NCI-H226 (cell line): Measurements from ENCODE around the gene CD300C.
"Not testable (repeated sequence)": the region's sequence is repeated elsewhere in the genome, so short reads cannot be mapped to it uniquely, and the experiment has no call there.

Experiments used
- DNase-seq: peaks from one replicate; pipeline ENCODE4 v3.0.0-alpha.2; 2015

CD300C gene

DNA sequence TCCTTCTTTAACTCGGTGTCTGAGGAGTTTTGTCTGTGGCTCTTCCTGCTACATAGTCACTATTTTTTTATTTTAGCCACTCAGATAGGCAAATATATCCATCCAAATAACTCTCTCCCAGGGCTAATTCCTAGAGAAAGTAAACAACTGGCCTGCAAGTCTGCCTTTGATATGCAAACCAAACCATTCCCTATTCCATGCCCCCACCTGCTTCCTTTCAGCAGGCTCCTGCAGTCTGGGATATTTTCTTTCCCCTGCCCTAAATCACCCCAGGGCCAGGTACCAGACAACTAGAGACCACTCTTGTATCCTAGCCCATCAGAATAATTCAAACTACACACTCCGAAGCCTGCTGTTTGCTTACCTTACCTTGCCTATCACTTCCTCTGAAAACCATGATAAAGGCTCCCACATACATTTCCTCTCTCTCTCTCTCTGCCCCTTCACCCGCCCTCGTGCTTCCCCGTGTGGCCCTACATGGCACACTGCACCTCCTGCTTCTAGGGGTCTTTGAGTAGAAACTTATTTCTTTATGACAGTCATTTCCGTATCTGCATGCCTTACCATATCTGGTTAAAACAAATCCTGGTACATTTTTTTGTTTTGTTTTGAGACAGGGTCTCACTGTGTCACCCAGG lies 13.1 kb upstream of the CD300C start:
- no peak for DNase-seq

DNA sequence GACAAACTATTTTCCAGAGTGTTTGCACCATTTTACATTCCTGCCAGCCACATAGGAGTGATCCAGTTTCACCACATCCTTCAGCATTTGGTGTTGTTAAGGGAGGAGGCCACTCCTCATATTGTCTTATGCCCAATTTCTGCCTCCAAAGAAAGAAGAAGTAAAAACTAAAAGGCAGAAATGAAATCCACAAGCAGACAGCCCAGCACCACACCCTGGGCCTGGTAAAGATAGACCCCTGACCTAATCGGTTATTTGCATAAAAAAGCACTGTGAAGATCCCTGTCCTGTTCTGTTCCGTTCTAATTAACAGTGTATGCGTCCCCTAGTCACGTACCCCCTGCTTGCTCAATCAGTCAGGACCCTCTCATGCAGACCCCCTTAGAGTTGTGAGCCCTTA lies 12.5 kb upstream of the CD300C start:
- DNase-seq, result not testable (repeated sequence)

DNA sequence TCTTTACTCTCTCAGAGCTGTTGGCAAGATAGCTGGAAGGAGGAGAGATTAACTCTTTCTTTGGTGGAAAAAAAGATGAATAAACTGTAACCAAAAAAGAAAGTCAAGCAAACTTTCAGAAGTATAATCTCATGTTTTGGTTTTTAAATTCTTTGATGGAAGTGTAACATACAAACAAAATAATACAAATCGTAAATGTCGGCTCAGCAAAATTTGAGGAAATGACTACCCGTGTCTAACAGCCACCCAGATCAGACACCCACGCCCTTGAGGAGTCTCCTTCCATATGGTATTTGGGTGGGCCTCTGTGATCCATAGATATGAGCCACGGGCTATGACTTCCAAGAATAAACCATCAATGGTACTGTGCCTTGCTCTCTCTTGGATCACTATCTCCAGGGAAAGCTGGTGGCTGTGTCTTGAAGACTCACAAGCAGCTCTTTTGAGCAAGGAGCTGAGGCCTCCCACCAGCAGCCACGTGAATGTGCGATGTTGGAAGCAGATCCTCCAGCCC lies 9.6 kb upstream of the CD300C start:
- no peak for DNase-seq

DNA sequence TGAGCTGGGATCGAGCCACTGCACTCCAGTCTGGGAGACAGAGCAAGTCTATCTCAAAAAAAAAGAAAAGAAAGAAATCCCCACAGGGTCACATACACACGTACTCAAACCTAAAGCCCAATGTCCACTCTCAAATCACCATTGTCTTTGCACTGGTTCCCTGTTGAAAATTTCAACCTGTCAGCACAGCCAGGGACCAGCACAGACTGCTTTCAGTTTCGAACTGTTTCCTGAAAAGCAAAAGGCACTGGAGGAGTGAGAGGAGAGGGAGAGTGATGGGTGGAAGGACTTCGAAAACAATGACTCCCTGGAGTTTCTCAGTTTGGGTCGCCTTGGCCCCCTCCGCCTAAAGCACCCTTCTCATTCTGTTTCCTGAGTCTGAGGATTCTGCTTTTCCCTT lies 9.0 kb upstream of the CD300C start:
- DNase-seq, result no peak

DNA sequence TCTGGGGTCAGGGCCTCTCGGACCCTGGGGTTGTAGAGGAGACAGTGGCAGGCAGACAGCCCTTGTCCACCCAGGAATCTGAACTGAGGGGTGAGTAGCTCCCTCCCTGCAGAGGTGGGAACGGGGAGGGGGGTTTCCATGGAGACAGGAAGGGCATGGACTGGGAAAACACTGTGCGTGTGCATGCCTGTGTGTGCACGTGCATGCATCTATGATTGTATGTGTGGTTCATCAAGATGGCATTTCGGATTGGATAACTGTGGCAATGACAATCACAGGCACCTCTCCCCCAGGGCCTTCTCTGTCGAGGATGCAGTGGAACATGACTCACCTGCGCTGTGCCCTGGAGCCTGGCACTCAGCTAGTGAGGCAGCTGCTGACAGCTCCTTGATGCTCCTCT lies 6.1 kb upstream of the CD300C start:
- no peak for DNase-seq

DNA sequence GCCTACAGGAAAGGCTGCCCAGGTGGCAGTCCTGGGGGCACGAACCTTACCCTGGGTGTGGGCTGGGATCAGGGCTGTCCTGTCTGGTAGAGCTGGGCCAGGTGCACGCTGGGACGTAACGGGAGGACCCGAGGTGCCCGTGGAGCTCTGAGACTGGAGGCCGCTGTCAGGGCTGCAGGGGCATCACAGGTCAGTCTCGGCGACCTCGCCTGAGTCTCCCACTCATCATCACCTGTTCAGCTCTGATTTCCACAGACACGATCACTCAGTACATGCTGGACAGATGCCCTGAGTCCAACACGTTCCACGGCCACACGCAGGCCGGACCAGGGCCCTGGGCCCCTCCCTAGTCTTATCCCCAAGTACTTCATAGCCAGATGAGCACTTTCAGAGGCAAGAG lies 4.7 kb upstream of the CD300C start:
- DNase-seq, result no peak

DNA sequence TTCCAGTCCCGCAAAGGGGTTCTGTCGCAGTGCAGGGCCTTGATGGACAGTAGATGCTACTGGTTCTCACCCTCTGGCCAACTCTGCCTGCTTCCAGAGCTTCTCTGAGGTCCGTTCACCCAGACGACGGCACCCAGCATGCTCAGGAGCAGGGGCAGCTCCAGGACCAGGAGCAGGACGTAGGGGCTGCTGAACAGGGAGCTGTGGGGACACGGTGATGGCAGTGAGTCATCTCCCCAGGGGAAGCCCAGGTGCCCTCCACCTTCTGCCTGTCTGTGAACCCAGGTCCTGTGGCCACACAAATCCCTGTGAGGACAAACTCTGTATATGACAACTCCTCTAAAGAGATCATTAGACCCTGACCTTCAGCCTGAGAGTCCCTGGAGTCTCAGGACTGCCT lies 3.4 kb upstream of the CD300C start:
- no peak for DNase-seq

DNA sequence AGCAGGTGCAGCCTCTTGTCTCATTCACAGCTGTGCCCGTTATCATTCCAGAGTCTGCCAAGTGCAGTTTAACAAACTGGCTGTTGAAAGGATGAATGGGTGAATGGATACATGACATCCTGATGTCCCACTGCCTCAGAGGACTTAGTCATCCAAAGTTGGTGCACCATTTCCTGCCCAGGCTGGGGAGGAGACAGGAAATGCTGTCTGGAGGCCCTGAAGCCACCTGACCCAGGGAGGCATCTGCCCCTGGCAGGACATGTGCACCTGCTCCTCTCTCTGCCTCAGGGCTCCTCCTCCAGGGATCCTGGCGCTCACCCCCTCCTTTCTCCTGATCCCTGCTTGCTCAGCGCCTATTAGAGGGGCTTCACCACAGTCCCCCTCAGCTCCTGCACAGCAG lies 1.8 kb upstream of the CD300C start:
- no peak for DNase-seq

DNA sequence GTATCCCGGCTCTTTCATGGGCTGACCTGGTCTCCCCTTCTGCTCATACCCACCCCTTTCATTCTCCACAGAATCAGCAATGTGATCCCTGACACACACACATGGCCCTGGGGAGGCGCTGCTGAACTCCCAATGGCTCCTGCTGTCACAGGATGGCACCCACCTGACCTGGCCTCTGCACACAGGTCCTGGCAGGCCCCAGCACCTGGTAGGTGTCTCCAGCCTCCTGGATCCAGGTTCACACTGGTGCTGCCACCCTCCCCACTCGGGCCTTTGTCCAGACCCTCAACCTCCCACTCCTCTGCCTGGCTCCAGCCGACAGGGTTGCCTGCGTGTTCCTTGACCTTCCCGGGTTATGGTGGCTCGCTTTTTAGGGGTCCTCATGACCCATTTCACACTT lies 1.3 kb upstream of the CD300C start:
- DNase-seq, result no peak

DNA sequence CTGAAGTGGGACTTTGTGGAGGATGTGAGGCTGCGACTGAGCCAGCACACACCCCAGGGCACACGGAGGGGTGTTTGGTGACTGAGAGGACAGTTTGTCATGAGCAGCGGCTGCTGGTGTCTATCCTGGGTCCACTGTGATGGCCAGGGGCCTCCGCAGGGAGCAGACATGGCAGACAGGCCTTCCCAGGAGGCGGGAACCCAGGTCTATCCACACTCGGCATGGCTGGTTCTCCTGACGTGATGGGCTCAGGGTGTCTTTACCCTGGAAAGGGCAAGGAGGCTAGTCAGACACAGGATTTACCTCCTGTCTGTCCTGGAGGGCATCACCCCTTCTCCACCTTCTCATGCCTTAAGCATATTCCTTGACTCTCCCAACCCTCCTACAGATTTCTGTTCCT lies 671 bp upstream of the CD300C start:
- DNase-seq, result no peak

DNA sequence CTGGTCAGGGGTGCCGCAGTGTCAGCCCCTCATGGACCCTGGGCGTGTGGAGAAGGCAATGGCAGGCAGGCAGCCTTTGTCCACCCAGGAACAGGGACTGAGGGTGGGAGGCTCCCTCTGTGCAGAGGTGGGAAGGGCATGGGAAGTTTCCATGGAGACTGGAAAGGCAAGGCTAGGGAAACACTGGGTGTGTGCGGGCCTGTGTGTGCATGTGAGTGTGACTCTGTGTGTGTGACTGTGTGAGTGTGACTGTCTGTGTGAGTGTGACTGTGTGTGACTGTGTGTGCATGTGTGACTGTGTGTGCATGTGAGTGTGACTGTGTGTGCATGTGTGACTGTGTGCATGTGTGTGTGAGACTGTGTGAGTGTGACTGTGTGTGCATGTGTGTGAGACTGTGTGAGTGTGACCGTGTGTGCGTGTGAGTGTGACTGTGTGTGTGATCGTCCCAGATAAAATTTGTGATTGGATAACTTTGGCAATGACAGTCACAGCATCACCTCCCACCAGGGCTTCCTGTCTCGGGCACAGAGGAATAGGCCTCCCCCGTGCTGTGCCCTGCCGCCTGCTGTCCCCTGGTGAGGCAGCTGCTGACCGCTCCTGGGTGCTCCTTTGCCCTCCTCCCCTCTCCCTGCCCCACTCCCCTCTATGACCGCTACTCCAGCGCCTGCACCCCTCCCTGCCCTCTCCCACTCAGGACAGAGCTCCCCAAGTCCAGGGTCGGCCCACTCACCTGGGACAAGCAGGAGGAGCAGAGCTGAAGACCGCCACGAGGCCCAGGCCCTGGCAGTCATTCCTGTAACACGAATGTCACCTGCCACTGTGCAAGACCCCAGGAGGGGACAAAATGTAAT lies 698 bp downstream of the CD300C start:
- no peak for DNase-seq

DNA sequence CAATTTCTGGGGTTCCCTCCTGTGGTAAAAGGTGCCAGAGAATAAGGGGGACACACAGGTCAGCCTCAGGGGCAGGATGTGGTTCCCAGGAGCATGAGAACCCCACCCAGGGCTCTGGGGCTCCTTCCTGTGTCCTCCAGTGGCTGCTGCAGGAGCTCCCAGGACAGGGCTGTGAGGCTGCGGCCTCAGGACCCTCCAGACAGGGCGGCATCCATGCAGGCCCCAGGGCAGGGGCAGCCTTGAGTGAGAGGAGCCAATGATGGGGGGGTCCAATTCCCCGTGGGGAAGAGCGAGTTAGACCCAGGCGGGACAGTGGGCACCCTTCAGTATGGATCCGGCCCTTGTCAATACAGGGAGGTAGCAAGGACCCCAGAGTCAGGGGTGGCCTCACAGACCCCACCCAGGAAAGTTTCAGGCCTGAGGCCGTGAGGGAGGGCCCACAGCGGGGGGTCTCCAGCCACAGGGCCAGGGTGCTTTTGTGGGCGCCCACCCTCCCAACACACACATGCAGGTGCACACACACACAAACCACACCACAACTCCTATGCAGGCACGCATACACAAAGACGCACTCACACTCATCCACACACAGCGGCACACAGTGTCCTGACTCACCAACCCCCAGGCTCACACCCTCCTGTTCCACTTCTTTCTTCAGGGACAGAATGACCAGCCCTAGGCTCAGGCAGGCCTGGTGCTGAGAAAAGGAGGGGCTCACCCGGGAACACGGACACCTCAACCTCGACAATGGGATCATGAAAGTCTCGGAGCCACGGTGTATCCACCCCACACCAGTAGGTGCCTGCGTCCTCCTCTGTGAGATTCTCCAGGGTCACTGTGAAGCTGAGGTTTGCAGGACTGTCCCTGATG lies 1.8 kb downstream of the CD300C start:
- DNase-seq, result no peak

DNA sequence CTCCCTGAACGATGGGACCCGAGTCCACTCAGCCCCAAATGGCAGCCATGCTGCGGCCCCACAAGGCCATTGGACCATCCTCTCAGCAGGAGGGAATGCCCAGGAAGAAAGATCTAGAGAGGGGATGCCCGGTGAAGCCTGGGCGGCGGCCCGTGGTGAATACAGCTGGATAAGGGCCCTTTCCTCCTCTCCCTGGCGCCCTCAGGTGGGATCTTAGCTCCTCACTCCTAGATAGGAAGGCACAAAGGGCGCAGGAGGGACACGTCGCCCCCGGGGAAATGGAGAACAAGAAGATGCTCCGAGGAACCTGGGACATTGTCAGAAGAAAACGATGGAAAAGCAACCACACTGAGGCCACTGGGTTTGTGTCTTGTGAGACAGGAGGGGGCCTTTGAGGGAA lies 2.5 kb downstream of the CD300C start:
- DNase-seq, result no peak

DNA sequence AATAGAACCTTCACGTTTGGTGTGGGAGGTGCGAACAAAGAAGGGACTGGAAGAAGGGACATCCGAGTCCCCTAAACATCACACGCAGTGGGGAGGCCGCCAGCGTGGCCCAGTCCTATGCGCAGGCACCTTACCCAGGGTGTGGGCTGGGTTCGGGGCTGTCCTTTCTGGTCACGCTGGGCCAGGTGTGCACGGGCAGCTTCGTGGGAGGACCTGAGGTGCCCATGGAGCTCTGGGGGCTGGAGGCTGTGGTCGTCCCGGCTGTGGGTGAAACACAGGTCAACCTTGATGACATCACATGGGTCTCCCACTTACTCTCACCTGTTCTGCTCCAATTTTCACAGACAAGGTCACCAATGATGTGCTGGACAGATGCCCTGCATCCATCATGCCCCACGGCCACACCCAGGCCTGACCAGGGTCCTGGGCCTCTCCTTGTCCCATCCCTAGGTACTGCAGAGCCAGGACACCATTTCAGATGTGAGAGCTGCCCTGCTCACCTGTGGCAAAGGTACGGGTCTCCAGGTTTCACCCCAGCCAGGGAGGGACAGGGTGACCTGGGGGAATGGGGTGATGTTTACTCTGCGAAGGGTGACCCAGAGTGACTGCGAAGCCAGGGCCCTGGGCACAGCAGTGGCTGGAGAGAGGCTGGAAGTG lies 3.1 kb downstream of the CD300C start:
- no peak for DNase-seq

DNA sequence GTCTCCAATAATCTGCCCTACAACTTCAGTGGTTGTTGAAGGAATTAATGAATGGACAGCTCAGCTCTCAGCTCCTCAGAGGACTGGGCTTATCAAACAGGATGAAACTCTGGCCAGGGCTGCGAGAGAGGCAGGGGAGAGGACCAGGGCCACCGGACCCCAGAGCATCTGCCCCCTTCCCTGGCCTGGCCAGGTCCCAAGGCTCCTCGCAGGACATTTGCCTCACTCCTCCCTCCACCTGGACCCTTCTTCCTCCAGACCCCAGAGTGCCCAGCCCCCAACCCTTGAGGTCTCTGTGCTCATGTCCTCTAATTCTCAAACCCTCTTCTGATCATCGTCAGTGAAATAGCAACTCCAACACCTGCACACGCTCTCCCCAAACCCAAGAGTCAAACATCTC lies 3.7 kb downstream of the CD300C start:
- DNase-seq, result no peak

DNA sequence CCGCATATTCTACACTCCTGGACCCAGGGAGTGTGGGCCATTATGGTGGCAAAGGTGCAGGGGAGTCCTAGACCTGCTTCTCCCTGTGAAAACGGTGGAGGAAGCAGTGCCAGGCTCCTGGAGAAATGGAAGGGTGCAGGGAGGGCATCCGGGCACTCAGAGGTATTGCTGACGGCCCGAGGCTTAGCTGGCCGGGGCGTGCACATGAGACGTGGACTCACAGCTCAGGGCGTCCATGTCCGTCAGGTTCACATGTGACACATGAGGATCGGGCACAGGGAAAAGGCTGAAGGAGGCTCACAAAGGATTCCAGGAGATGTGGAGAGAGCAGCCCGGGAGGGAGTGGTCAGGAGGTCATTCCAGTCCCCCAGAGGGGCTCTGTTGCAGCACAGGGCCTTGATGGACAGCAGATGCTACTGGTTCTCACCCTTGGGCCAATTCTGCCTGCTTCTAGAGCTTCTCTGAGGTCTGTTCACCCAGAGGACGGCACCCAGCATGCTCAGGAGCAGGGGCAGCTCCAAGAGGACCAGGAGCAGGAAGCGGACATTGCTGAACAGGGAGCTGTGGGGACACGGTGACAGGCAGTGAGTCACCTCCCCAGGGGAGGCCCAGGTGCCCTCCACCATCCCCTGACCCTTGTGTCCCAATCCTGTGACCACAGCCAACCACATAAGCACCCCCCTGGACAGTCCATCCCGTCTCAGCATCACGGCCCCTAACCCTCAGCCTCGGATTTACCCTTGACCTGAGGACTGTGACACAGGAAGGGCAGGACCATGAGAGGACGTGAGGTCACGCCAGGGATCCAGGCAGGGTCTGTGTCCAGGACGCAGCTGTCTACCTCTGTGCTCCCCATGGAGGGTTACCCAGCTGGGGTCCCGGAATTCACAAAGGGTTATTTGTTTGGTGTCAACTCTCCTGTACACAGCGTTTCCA lies 4.5 kb downstream of the CD300C start:
- DNase-seq, result no peak

DNA sequence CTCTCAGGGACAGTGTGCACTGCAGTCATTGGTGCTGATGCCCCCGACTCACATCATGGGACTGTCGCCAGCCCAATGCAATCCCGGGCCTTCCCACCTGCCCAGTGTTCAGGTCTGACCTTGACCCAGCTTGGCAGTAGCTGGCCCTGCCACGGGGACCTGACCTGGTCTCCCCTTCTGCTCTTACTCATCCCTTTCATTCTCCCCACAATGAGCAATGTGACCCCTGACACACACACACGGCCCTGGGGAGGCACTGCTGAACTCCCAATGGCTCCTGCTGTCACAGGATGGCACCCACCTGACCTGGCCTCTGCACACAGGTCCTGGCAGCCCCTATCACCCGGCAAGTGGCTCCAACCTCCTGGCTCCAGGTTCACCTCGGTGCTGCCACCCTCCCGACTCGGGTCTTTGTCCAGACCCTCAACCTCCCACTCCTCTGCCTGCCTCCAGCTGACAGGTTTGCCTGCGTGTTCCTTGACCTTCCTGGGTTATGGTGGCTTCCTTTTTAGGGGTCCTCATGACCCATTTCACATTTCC lies 6.6 kb downstream of the CD300C start:
- no peak for DNase-seq

DNA sequence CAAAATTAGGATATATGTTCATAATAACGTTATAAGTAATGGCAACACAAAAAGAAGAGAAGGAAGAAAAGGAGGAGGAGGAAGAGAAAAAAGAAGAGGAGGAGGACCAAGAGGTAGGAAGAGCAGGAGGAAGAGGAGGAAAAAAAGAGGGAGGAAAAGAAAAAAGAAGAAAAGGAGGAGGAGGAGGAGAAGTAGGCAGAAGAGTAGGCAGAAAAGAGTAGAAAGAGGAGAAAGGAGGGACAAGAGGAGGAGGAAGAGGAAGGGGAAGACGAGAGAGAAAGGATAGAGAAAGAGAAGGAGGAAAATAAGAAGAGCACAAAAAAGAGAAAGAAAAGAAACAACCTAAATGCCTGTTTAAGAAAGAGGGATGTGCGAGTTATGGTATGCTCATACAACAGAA lies 9.0 kb downstream of the CD300C start:
- DNase-seq, result no peak

DNA sequence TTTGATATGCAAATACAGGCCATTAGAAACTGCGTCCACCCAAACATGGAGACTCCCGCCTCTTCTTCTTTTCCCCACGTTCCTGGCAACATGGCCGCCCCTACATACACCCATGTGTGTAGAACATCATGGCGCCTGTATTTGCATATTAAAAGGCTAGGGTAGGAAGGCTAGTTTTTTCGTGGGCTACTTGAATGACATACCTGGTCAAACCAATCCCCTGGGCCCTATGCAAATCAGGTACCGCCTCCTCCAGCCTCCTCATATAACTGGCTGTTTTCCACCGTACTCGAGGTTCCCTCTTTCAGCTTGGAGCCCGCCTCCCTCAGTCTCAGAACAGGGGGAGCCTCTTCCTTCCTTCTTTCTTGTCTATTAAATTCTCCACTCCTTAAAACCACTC lies 13.8 kb downstream of the CD300C start:
- DNase-seq, result peak; percentile 61

DNA sequence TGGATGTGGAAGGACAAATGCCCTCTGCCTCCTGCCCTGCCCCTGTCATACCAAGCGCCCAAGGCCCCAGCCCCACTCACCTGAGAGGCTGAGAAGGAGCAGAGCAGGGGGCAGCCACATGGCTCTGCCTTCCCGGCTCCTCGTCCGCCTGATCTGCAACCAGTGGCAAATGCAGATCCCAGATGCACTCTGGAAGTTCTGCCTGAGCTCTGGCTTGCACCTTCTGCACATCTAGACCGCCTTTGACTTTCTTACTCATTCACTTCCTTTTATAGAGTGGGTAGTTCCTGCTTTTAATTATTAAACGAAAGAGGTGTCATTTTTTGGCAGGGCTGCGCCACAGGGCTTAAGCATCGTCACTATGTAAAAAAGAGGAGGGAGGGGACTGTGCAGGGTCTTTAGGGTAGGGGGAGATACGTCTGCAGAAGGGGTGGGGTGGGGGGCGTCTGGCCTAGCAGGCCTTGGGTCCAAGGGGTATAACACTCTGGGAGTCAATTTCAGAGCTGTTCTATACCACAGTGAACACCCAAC lies 14.6 kb downstream of the CD300C start, which contains the start of gene CD300LB:
TSS of gene CD300LB (minus strand) at position 245 of the 531 bp plus-strand sequence. CDS start at position 120, 125 bp downstream.
- no peak for DNase-seq

DNA sequence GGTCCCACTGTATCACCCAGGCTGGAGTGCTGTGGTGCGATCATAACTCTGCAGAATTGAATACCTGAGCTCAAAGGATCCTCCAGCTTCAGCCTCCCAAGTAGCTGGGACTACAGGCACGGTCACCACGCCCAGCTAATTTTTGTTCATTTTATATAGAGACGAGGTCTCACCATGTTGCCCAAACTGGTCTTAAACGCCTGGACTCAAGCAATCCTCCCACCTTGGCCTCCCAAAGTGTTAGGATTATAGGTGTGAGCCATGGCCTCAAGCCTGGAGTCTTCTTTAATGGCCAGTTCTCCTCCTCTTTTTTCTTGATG lies 15.1 kb downstream of the CD300C start:
- no peak for DNase-seq
